Neural cell (in vitro differentiated cells): Measurements from ENCODE around the gene AFAP1L1.

Experiments
- CTCF ChIP-seq: fragments of 450-650 bp; IDR thresholded peaks from 2 replicates; pipeline ENCODE4 v1.5.1; 2014; ENCODE audit warnings: antibody characterized with exemption, mild to moderate bottlenecking, moderate library complexity; ENCODE audit not compliant: poor library complexity, severe bottlenecking
- EP300 ChIP-seq: fragments of 450-650 bp; conservative IDR thresholded peaks from 2 replicates; pipeline ENCODE4 v1.6.1; 2014; ENCODE audit warnings: antibody characterized with exemption, mild to moderate bottlenecking, moderate library complexity; ENCODE audit not compliant: poor library complexity, severe bottlenecking
- EZH2 ChIP-seq: fragments of 200-600, 300-800 bp; shearing (Covaris generic), sonication (generic); IDR thresholded peaks from 2 replicates; pipeline ENCODE4 v1.6.1; 2014; ENCODE audit warnings: antibody characterized with exemption, low read length, borderline replicate concordance, mild to moderate bottlenecking; ENCODE audit not compliant: insufficient read depth, poor library complexity, severe bottlenecking
- POLR2AphosphoS5 ChIP-seq: IDR thresholded peaks from 2 replicates; pipeline ENCODE4 v1.6.1; 2012

- TF ChIP-seq CTCF, result no peak
- TF ChIP-seq EZH2, result no peak
- no peak for TF ChIP-seq EP300
- no peak for TF ChIP-seq POLR2AphosphoS5
Observed at GRCh38 chr5:149246906-149247305, 24.8 kb upstream of the AFAP1L1 start.
